ENCODE data around the gene EIF4G3. TPM values are rescaled to one million over a fixed set of nuclear protein-coding genes. Genes with fewer than 3 reads are reported as not detected.

The EIF4G3 gene
- total RNA-seq, 2 donors from 2014 or later: 70.3 to 70.5 TPM

- no peak overlapping the region for H3K9ac ChIP-seq (ENCODE audit: low read depth in 2 of 2, low read length in 2 of 2)
- no peak for TF ChIP-seq CTCF (IDR thresholded peaks at IDR 0.05)
- no peaks in the 10 kb centered on the region for H3K36me3 ChIP-seq
These were observed 292.9 kb downstream of the EIF4G3 start for GRCh38 chr1:20883766-20884165.

GRCh38 chr1:20882837-20883236, 293.9 kb downstream of the EIF4G3 start:
- no peak overlapping the region for H3K27ac ChIP-seq
- no peaks in the 10 kb centered on the region for H3K36me3 ChIP-seq
- no peaks in the 10 kb centered on the region for H3K9me3 ChIP-seq
- no peaks in the 10 kb centered on the region for H3K4me1 ChIP-seq
- TF ChIP-seq CTCF (IDR thresholded peaks at IDR 0.05): no peak
- DNase-seq: no peak
- H3K27me3 ChIP-seq: no peaks in the 10 kb centered on the region
- H3K9ac ChIP-seq (ENCODE audit: low read depth in 2 of 2, low read length in 2 of 2): no peak overlapping the region
- H3K4me3 ChIP-seq: no peak overlapping the region
- intact Hi-C loops (cut with DNase I): no loop called here

More at GRCh38 chr1:20883766-20884165, 292.9 kb downstream of the EIF4G3 start:
- Histone ChIP-seq H3K9me3 (no peaks in the 10 kb centered on the region), H3K27ac (no peak overlapping the region), H3K4me3 (no peak overlapping the region), H3K27me3 (no peaks in the 10 kb centered on the region), H3K4me1 (no peaks in the 10 kb centered on the region)
- intact Hi-C loops (cut with DNase I): no loop called here
- DNase-seq: no peak

GRCh38 chr1:20878799-20879198, 297.9 kb downstream of the EIF4G3 start:
- no peaks in the 10 kb centered on the region for H3K9me3 ChIP-seq
- no peak for TF ChIP-seq CTCF (IDR thresholded peaks at IDR 0.05)
- no peaks in the 10 kb centered on the region for H3K36me3 ChIP-seq
- H3K4me3 ChIP-seq: no peak overlapping the region
- DNase-seq: no peak
- no peak overlapping the region for H3K27ac ChIP-seq
- no peak overlapping the region for H3K9ac ChIP-seq (ENCODE audit: low read depth in 2 of 2, low read length in 2 of 2)
- no peaks in the 10 kb centered on the region for H3K27me3 ChIP-seq
- H3K4me1 ChIP-seq: no peaks in the 10 kb centered on the region
- intact Hi-C loops (cut with DNase I): no loop called here

GRCh38 chr1:20875198-20875973, 301.3 kb downstream of the EIF4G3 start:
- Histone ChIP-seq H3K27me3 (no peaks in the 10 kb centered on the region), H3K36me3 (no peaks in the 10 kb centered on the region), H3K9me3 (no peaks in the 10 kb centered on the region), H3K9ac (ENCODE audit: low read depth in 2 of 2, low read length in 2 of 2) (peak overlapping the region in 1 of 2 donors; percentile 59), H3K4me3 (no peak overlapping the region), H3K27ac (peak overlapping the region; percentile 61), H3K4me1 (no peaks in the 10 kb centered on the region)
- intact Hi-C loops (cut with DNase I): no loop called here
- no peak for TF ChIP-seq CTCF (IDR thresholded peaks at IDR 0.05)
- DNase-seq: peak; percentile 69

- TF ChIP-seq CTCF (IDR thresholded peaks at IDR 0.05): no peak
- Histone ChIP-seq H3K9ac (ENCODE audit: low read depth in 2 of 2, low read length in 2 of 2) (no peak overlapping the region), H3K4me3 (no peak overlapping the region), H3K4me1 (no peaks in the 10 kb centered on the region), H3K27ac (no peak overlapping the region), H3K27me3 (no peaks in the 10 kb centered on the region), H3K9me3 (no peaks in the 10 kb centered on the region), H3K36me3 (no peaks in the 10 kb centered on the region)
- DNase-seq: no peak
- intact Hi-C loops (cut with DNase I): no loop called here
These were observed 303.4 kb downstream of the EIF4G3 start for GRCh38 chr1:20873311-20873710.
